HepG2 (cell line): Measurements from ENCODE around the gene ERMARD. TPM values are rescaled to one million over a fixed set of nuclear protein-coding genes. Genes with fewer than 3 reads are reported as not detected.

Experiments
- HCFC1 ChIP-seq: fragments of 150-350 bp; IDR thresholded peaks from 2 replicates; pipeline ENCODE4 v1.6.1; 2014; ENCODE audit warnings: low read depth, low read length
- HMG20B ChIP-seq: conservative IDR thresholded peaks from 2 replicates; pipeline ENCODE4 v1.6.1; 2016; ENCODE audit warnings: missing genetic modification reagents, missing compliant biosample characterization
- ISX ChIP-seq: sonication (generic); formaldehyde crosslinking; conservative IDR thresholded peaks from 2 replicates; pipeline ENCODE4 v1.5.0; 2020; ENCODE audit warnings: missing genetic modification reagents
- MYC ChIP-seq: sonication (generic); formaldehyde crosslinking; IDR thresholded peaks from 2 replicates; pipeline ENCODE4 v1.9.0; 2021; ENCODE audit warnings: missing genetic modification reagents, borderline replicate concordance
- PHF21A ChIP-seq: sonication (generic); formaldehyde crosslinking; IDR thresholded peaks from 2 replicates; pipeline ENCODE4 v1.5.0; 2020; ENCODE audit warnings: mild to moderate bottlenecking, missing genetic modification reagents
- PRDM10 ChIP-seq: sonication (generic); formaldehyde crosslinking; IDR thresholded peaks from 2 replicates; pipeline ENCODE4 v1.4.0; 2020; ENCODE audit warnings: low read depth, missing genetic modification reagents
- RAD51 ChIP-seq: fragments of 450-650 bp; IDR thresholded peaks from 2 replicates; pipeline ENCODE4 v1.6.1; 2016; ENCODE audit warnings: borderline replicate concordance
- RXRA ChIP-seq: sonication (generic); formaldehyde crosslinking; IDR thresholded peaks from 2 replicates; pipeline ENCODE4 v1.5.1; 2020; ENCODE audit warnings: missing genetic modification reagents
- SATB2 ChIP-seq: sonication (generic); formaldehyde crosslinking; IDR thresholded peaks from 2 replicates; pipeline ENCODE4 v1.5.0; 2020; ENCODE audit warnings: missing genetic modification reagents
- SMAD9 ChIP-seq: sonication (generic); formaldehyde crosslinking; IDR thresholded peaks from 2 replicates; pipeline ENCODE4 v1.5.1; 2020; ENCODE audit warnings: mild to moderate bottlenecking, missing genetic modification reagents
- SRSF4 ChIP-seq: fragments of 200-400 bp; formaldehyde crosslinking; IDR thresholded peaks from one replicate; pipeline ENCODE4 v1.6.1; 2018; ENCODE audit warnings: mild to moderate bottlenecking, low read depth, low read length, moderate library complexity; ENCODE audit not compliant: poor library complexity, severe bottlenecking
- TBX3 ChIP-seq: fragments of 450-650 bp; IDR thresholded peaks from 2 replicates; pipeline ENCODE4 v1.6.1; 2017; ENCODE audit warnings: antibody characterized with exemption, mild to moderate bottlenecking, inconsistent platforms, borderline replicate concordance
- XBP1 ChIP-seq: sonication (generic); formaldehyde crosslinking; IDR thresholded peaks from 2 replicates; pipeline ENCODE4 v1.5.0; 2020; ENCODE audit warnings: missing genetic modification reagents
- ZBTB3 ChIP-seq: sonication (generic); formaldehyde crosslinking; IDR thresholded peaks from 2 replicates; pipeline ENCODE4 v1.4.0; 2020; ENCODE audit warnings: low read depth, mild to moderate bottlenecking, moderate library complexity, missing genetic modification reagents, borderline replicate concordance
- ZFP1 ChIP-seq: IDR thresholded peaks from 2 replicates; pipeline ENCODE4 v1.6.1; 2016
- ZNF17 ChIP-seq: sonication (generic); formaldehyde crosslinking; IDR thresholded peaks from 2 replicates; pipeline ENCODE4 v1.5.0; 2020; ENCODE audit warnings: mild to moderate bottlenecking, missing genetic modification reagents
- ZNF354B ChIP-seq: sonication (generic); formaldehyde crosslinking; IDR thresholded peaks from 2 replicates; pipeline ENCODE4 v1.8.0; 2022; ENCODE audit warnings: mild to moderate bottlenecking, missing genetic modification reagents
- ZNF674 ChIP-seq: sonication (generic); formaldehyde crosslinking; IDR thresholded peaks from 2 replicates; pipeline ENCODE4 v1.5.0; 2020; ENCODE audit warnings: low read depth, mild to moderate bottlenecking, missing genetic modification reagents
- polyA plus RNA-seq, 8 experiments: library from polyadenylated mRNA; depleted of rRNA in 3 of 8; stranded (reverse) in 7 of 8; unstranded in 1 of 8; fragments of >200 nt; fragmentation: Illumina TruSeq in 4 of 8; extraction: Trizol in 4 of 8; gene quantifications; 2 replicates each; pipeline versions ENCODE4 v1.2.1 to v1.2.3, GENCODE V29; 2011 to 2016; ENCODE audit warnings: low read depth in 4 of 8, missing spikeins in 1 of 8, mixed read lengths in 1 of 8; ENCODE audit not compliant: insufficient read depth in 1 of 8
- total RNA-seq, 5 experiments: library from RNA; depleted of rRNA; stranded (reverse); fragments of >200 nt; fragmentation: Illumina TruSeq; extraction: Trizol; gene quantifications; 2 replicates each; pipeline ENCODE4 v1.2.3, GENCODE V29; 2016; ENCODE audit warnings: low read depth in 1 of 5
- TF ChIP-seq, protein P1 (sequence below): sonication (generic); formaldehyde crosslinking; IDR thresholded peaks from 2 replicates; pipeline ENCODE4 v1.8.1; 2023; ENCODE audit warnings: missing genetic modification reagents, inconsistent platforms, borderline replicate concordance
- TF ChIP-seq, protein P2 (sequence below): IDR thresholded peaks from 2 replicates; pipeline ENCODE4 v1.6.1; 2016; ENCODE audit warnings: low read depth, control low read depth
- TF ChIP-seq, protein P3 (sequence below): sonication (generic); formaldehyde crosslinking; IDR thresholded peaks from 2 replicates; pipeline ENCODE4 v1.5.0; 2020; ENCODE audit warnings: mild to moderate bottlenecking, missing genetic modification reagents

The ERMARD gene
- total and polyA plus RNA-seq, 2 of the 13 experiments (the other 11 are each of a cell fraction or from before 2014, with no cell fraction given), result 8.8 to 10.7 TPM

- no peak for TF ChIP-seq SRSF4
- TF ChIP-seq, protein P1, sequence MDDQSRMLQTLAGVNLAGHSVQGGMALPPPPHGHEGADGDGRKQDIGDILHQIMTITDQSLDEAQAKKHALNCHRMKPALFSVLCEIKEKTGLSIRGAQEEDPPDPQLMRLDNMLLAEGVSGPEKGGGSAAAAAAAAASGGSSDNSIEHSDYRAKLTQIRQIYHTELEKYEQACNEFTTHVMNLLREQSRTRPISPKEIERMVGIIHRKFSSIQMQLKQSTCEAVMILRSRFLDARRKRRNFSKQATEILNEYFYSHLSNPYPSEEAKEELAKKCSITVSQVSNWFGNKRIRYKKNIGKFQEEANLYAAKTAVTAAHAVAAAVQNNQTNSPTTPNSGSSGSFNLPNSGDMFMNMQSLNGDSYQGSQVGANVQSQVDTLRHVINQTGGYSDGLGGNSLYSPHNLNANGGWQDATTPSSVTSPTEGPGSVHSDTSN (CRISPR knock-in tag), result no peak
- no peak for TF ChIP-seq PRDM10
- TF ChIP-seq, protein P2, sequence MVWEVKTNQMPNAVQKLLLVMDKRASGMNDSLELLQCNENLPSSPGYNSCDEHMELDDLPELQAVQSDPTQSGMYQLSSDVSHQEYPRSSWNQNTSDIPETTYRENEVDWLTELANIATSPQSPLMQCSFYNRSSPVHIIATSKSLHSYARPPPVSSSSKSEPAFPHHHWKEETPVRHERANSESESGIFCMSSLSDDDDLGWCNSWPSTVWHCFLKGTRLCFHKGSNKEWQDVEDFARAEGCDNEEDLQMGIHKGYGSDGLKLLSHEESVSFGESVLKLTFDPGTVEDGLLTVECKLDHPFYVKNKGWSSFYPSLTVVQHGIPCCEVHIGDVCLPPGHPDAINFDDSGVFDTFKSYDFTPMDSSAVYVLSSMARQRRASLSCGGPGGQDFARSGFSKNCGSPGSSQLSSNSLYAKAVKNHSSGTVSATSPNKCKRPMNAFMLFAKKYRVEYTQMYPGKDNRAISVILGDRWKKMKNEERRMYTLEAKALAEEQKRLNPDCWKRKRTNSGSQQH, result no peak
- no peak for TF ChIP-seq ZBTB3
- TF ChIP-seq RAD51, result no peak
- TF ChIP-seq SMAD9 (CRISPR knock-in tag), result no peak
- no peak for TF ChIP-seq HMG20B (CRISPR knock-in tag)
- no peak for TF ChIP-seq PHF21A
- no peak for TF ChIP-seq ZFP1 (CRISPR knock-in tag)
- TF ChIP-seq, protein P3, sequence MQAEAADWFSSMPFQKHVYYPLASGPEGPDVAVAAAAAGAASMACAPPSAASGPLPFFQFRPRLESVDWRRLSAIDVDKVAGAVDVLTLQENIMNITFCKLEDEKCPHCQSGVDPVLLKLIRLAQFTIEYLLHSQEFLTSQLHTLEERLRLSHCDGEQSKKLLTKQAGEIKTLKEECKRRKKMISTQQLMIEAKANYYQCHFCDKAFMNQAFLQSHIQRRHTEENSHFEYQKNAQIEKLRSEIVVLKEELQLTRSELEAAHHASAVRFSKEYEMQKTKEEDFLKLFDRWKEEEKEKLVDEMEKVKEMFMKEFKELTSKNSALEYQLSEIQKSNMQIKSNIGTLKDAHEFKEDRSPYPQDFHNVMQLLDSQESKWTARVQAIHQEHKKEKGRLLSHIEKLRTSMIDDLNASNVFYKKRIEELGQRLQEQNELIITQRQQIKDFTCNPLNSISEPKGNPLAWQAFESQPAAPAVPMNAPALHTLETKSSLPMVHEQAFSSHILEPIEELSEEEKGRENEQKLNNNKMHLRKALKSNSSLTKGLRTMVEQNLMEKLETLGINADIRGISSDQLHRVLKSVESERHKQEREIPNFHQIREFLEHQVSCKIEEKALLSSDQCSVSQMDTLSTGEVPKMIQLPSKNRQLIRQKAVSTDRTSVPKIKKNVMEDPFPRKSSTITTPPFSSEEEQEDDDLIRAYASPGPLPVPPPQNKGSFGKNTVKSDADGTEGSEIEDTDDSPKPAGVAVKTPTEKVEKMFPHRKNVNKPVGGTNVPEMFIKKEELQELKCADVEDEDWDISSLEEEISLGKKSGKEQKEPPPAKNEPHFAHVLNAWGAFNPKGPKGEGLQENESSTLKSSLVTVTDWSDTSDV (CRISPR knock-in tag), result 0 out of 2 replicates have a peak, but pooled peaks have one; percentile 68
- no peak for TF ChIP-seq ZNF354B (CRISPR knock-in tag)
- TF ChIP-seq SATB2 (CRISPR knock-in tag), result no peak
- TF ChIP-seq ISX (CRISPR knock-in tag), result no peak
- TF ChIP-seq TBX3, result no peak
- peak; percentile 59; the same call in 1 of the 2 replicates for TF ChIP-seq MYC (CRISPR knock-in tag)
- TF ChIP-seq XBP1 (CRISPR knock-in tag), result peak; percentile 72; the same call in 1 of the 2 replicates
- no peak for TF ChIP-seq ZNF17 (CRISPR knock-in tag)
- no peak for TF ChIP-seq ZNF674 (CRISPR knock-in tag)
- TF ChIP-seq HCFC1, result no peak
- TF ChIP-seq RXRA, result 0 out of 2 replicates have a peak, but pooled peaks have one; percentile 15
Observed at GRCh38 chr6:169810066-169810989, 58.9 kb downstream of the ERMARD start (continued).
